H9 (cell line): ENCODE data around the gene HIC1. TPM values are rescaled to one million over a fixed set of nuclear protein-coding genes. Genes with fewer than 3 reads are reported as not detected.

ENCODE experiments used
- DNase-seq: peaks from one replicate; pipeline ENCODE4 v3.0.0-alpha.2; 2017
- H2AFZ ChIP-seq: one replicate; pipeline ENCODE4 v1.6.1; 2013; ENCODE audit warnings: mild to moderate bottlenecking, low read length, control low read depth, moderate library complexity
- H2AK5ac ChIP-seq: 2 replicates; pipeline ENCODE4 v1.6.1; 2013; ENCODE audit warnings: low read length, control low read depth, mixed read lengths; ENCODE audit not compliant: insufficient read length
- H2BK120ac ChIP-seq: one replicate; pipeline ENCODE4 v1.6.1; 2013; ENCODE audit warnings: low read depth, mild to moderate bottlenecking, low read length, control low read depth, inconsistent platforms; ENCODE audit not compliant: poor library complexity, severe bottlenecking
- H2BK12ac ChIP-seq: 2 replicates; pipeline ENCODE4 v1.6.1; 2013; ENCODE audit warnings: low read length, control low read depth, mixed read lengths, low read depth; ENCODE audit not compliant: insufficient read length
- H2BK15ac ChIP-seq: 2 replicates; pipeline ENCODE4 v1.6.1; 2013; ENCODE audit warnings: low read depth, low read length, control low read depth
- H2BK20ac ChIP-seq: one replicate; pipeline ENCODE4 v1.6.1; 2013; ENCODE audit warnings: low read depth, mild to moderate bottlenecking, low read length, control low read depth, inconsistent platforms; ENCODE audit not compliant: poor library complexity, severe bottlenecking
- H2BK5ac ChIP-seq: 2 replicates; pipeline ENCODE4 v1.6.1; 2013; ENCODE audit warnings: low read length, control low read depth, mixed read lengths; ENCODE audit not compliant: insufficient read length
- H3K14ac ChIP-seq: 2 replicates; pipeline ENCODE4 v1.6.1; 2013; ENCODE audit warnings: low read length, control low read depth; ENCODE audit not compliant: insufficient read depth
- H3K18ac ChIP-seq: 2 replicates; pipeline ENCODE4 v1.6.1; 2013; ENCODE audit warnings: low read depth, mild to moderate bottlenecking, mixed read lengths, low read length, control low read depth; ENCODE audit not compliant: insufficient read length
- H3K23ac ChIP-seq: 2 replicates; pipeline ENCODE4 v1.6.1; 2013; ENCODE audit warnings: low read length, control low read depth, mixed read lengths, low read depth; ENCODE audit not compliant: insufficient read length
- H3K23me2 ChIP-seq: 2 replicates; pipeline ENCODE4 v1.6.1; 2013; ENCODE audit warnings: low read depth, mild to moderate bottlenecking, mixed read lengths, low read length, control low read depth; ENCODE audit not compliant: insufficient read length, poor library complexity, severe bottlenecking
- H3K27ac ChIP-seq: 2 replicates; pipeline ENCODE4 v1.5.1; 2013; ENCODE audit warnings: low read length, control low read depth, mixed read lengths, low read depth; ENCODE audit not compliant: insufficient read length
- H3K27me3 ChIP-seq: 2 replicates; pipeline ENCODE4 v1.6.1; 2013; ENCODE audit warnings: low read length, control low read depth, inconsistent platforms; ENCODE audit not compliant: insufficient read depth
- H3K4ac ChIP-seq: 2 replicates; pipeline ENCODE4 v1.6.1; 2013; ENCODE audit warnings: low read depth, mild to moderate bottlenecking, control low read depth, inconsistent platforms, low read length, moderate library complexity
- H3K4me1 ChIP-seq: 2 replicates; pipeline ENCODE4 v1.6.1; 2013; ENCODE audit warnings: low read length, control low read depth, inconsistent platforms; ENCODE audit not compliant: insufficient read depth
- H3K4me2 ChIP-seq: 2 replicates; pipeline ENCODE4 v1.6.1; 2013; ENCODE audit warnings: low read length, control low read depth, mixed read lengths; ENCODE audit not compliant: insufficient read length, insufficient read depth
- H3K56ac ChIP-seq: 2 replicates; pipeline ENCODE4 v1.6.1; 2013; ENCODE audit warnings: low read depth, mild to moderate bottlenecking, mixed read lengths, low read length, control low read depth; ENCODE audit not compliant: insufficient read length
- H3K79me1 ChIP-seq: 2 replicates; pipeline ENCODE4 v1.6.1; 2013; ENCODE audit warnings: low read depth, mild to moderate bottlenecking, moderate library complexity, low read length, control low read depth, inconsistent platforms; ENCODE audit not compliant: insufficient read depth, poor library complexity, severe bottlenecking
- H3K79me2 ChIP-seq: 2 replicates; pipeline ENCODE4 v1.6.1; 2013; ENCODE audit warnings: low read length, control low read depth, inconsistent platforms; ENCODE audit not compliant: insufficient read depth
- H3K9ac ChIP-seq: 2 replicates; pipeline ENCODE4 v1.6.1; 2013; ENCODE audit warnings: low read length, control low read depth, mixed read lengths; ENCODE audit not compliant: insufficient read length; ENCODE audit errors: extremely low read depth
- H3K9me3 ChIP-seq: one replicate; pipeline ENCODE4 v1.6.1; 2013; ENCODE audit warnings: low read depth, low read length, inconsistent platforms; ENCODE audit not compliant: control insufficient read depth
- H3T11ph ChIP-seq: one replicate; pipeline ENCODE4 v1.6.1; 2013; ENCODE audit warnings: mild to moderate bottlenecking, low read length, control low read depth, inconsistent platforms
- H4K20me1 ChIP-seq: one replicate; pipeline ENCODE4 v1.6.1; 2013; ENCODE audit not compliant: control insufficient read depth, insufficient read length, insufficient read depth
- H4K5ac ChIP-seq: 2 replicates; pipeline ENCODE4 v1.6.1; 2013; ENCODE audit warnings: low read depth, mild to moderate bottlenecking, mixed read lengths, low read length, control low read depth; ENCODE audit not compliant: insufficient read length
- H4K8ac ChIP-seq: replicated peaks from 2 replicates; pipeline ENCODE4 v1.6.1; 2013; ENCODE audit warnings: low read length, control low read depth, mixed read lengths, low read depth; ENCODE audit not compliant: insufficient read length
- H4K91ac ChIP-seq: 2 replicates; pipeline ENCODE4 v1.6.1; 2013; ENCODE audit warnings: low read depth, mild to moderate bottlenecking, moderate library complexity, mixed read lengths, low read length, control low read depth; ENCODE audit not compliant: insufficient read length
- H3K27ac Mint-ChIP-seq, 3 experiments: 2 replicates in 2 of 3; 3 replicates in 1 of 3; pipeline ENCODE4 v1.8.0; 2020 to 2021; ENCODE audit warnings: mixed read lengths in 3 of 3, mild to moderate bottlenecking in 1 of 3, moderate library complexity in 1 of 3
- H3K27me3 Mint-ChIP-seq: 2 replicates; pipeline ENCODE4 v1.8.0; 2021; ENCODE audit warnings: low read depth, mild to moderate bottlenecking, moderate library complexity, mixed read lengths
- H3K36me3 Mint-ChIP-seq, 3 experiments: 2 replicates in 2 of 3; 3 replicates in 1 of 3; pipeline ENCODE4 v1.8.0; 2020 to 2021; ENCODE audit warnings: low read depth in 3 of 3, mixed read lengths in 3 of 3; ENCODE audit not compliant: insufficient read depth in 1 of 3
- H3K4me1 Mint-ChIP-seq, 2 experiments: 2 replicates each; pipeline ENCODE4 v1.8.0; 2020; ENCODE audit warnings: mixed read lengths in 2 of 2
- H3K4me3 Mint-ChIP-seq, 2 experiments: 2 replicates in 1 of 2; 3 replicates in 1 of 2; pipeline ENCODE4 v1.8.0; 2020 to 2021; ENCODE audit warnings: mild to moderate bottlenecking in 2 of 2, mixed read lengths in 2 of 2, moderate library complexity in 1 of 2
- H3K9me3 Mint-ChIP-seq, 2 experiments: 2 replicates in 1 of 2; 3 replicates in 1 of 2; pipeline ENCODE4 v1.8.0; 2020; ENCODE audit warnings: mild to moderate bottlenecking in 2 of 2, mixed read lengths in 2 of 2, moderate library complexity in 1 of 2
- WGBS: extraction: QIAGEN DNeasy Blood & Tissue Kit; methylation state at CpG from one replicate; pipeline ENCODE4 v1.1.7; 2013; ENCODE audit warnings: missing lambda C conversion rate, low lambda C conversion rate, mixed read lengths; ENCODE audit not compliant: insufficient read length; ENCODE audit errors: extremely low coverage; 5-methylcytosine and 5-hydroxymethylcytosine counted together
- total RNA-seq: library from RNA; stranded (reverse); gene quantifications from 2 replicates; pipeline ENCODE4 v1.2.1, GENCODE V29; 2021
- TF ChIP-seq, protein P1 (sequence below): fragments of 200-600 bp; sonication (generic); conservative IDR thresholded peaks from 3 replicates; pipeline ENCODE4 v1.8.0; 2021; ENCODE audit warnings: antibody characterized with exemption, mild to moderate bottlenecking

The HIC1 gene
- total RNA-seq, 1 experiment from 2014 or later: 1.8 TPM

- H3K79me1 ChIP-seq: no peaks in the 10 kb centered on the region
- H3K4me1 Mint-ChIP-seq: peaks cover 22 to 31% of the 10 kb centered on the region in 2 experiments
- H3K27ac ChIP-seq: no peak overlapping the region
- no peak overlapping the region for H2AK5ac ChIP-seq
- H3K23ac ChIP-seq: no peak overlapping the region
- H3T11ph ChIP-seq: no peak overlapping the region
- H3K4me3 Mint-ChIP-seq: no peak overlapping the region
- no peaks in the 10 kb centered on the region for H3K9me3 ChIP-seq
- no peaks in the 10 kb centered on the region for H3K27me3 ChIP-seq
- H3K4ac ChIP-seq: no peak overlapping the region
- no peaks in the 10 kb centered on the region for H4K20me1 ChIP-seq
- peaks cover 6% of the 10 kb centered on the region; the same call in 1 of the 2 replicates for H3K4me1 ChIP-seq
- TF ChIP-seq, protein P1, sequence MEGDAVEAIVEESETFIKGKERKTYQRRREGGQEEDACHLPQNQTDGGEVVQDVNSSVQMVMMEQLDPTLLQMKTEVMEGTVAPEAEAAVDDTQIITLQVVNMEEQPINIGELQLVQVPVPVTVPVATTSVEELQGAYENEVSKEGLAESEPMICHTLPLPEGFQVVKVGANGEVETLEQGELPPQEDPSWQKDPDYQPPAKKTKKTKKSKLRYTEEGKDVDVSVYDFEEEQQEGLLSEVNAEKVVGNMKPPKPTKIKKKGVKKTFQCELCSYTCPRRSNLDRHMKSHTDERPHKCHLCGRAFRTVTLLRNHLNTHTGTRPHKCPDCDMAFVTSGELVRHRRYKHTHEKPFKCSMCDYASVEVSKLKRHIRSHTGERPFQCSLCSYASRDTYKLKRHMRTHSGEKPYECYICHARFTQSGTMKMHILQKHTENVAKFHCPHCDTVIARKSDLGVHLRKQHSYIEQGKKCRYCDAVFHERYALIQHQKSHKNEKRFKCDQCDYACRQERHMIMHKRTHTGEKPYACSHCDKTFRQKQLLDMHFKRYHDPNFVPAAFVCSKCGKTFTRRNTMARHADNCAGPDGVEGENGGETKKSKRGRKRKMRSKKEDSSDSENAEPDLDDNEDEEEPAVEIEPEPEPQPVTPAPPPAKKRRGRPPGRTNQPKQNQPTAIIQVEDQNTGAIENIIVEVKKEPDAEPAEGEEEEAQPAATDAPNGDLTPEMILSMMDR: no peak
- H3K23me2 ChIP-seq: no peaks in the 10 kb centered on the region
- H2BK5ac ChIP-seq: no peak overlapping the region
- H4K91ac ChIP-seq: no peak overlapping the region
- no peak overlapping the region for H3K9ac ChIP-seq
- H3K36me3 Mint-ChIP-seq: peaks cover 0 to 10% (median 0%) of the 10 kb centered on the region in 3 experiments; a peak in 1 of 7 replicates
- no CpG with 5 or more reads among the region's 8 CpGs for WGBS
- no peak overlapping the region for H2AFZ ChIP-seq
- H3K27ac Mint-ChIP-seq: peak overlapping the region in 1 of 3 experiments; percentile 45; a peak in 2 of 7 replicates
- H3K9me3 Mint-ChIP-seq: no peaks in the 10 kb centered on the region
- H3K14ac ChIP-seq: no peak overlapping the region
- no peaks in the 10 kb centered on the region for H3K27me3 Mint-ChIP-seq
- H3K18ac ChIP-seq: no peak overlapping the region
- no peak overlapping the region for H4K5ac ChIP-seq
- no peak overlapping the region for H2BK12ac ChIP-seq
- no peak for DNase-seq
- no peak overlapping the region for H3K4me2 ChIP-seq
- H2BK15ac ChIP-seq: no peak overlapping the region
- H2BK20ac ChIP-seq: no peak overlapping the region
- H2BK120ac ChIP-seq: no peak overlapping the region
- H3K79me2 ChIP-seq: no peaks in the 10 kb centered on the region
- no peak overlapping the region for H3K56ac ChIP-seq
- no peak overlapping the region for H4K8ac ChIP-seq
Observed at GRCh38 chr17:2089021-2089422, 34.1 kb downstream of the HIC1 start.
